ENCODE data around the gene TMEM164. TPM values are rescaled to one million over a fixed set of nuclear protein-coding genes. Genes with fewer than 3 reads are reported as not detected.

TMEM164 gene
- total RNA-seq, 6 experiments from 2014 or later, result 1.3 to 7.9 (median 2.8) TPM

GRCh38 chrX:110053453-110053852 lies 50.5 kb downstream of the TMEM164 start:
- Histone ChIP-seq H3K4me1 (no peaks in the 10 kb centered on the region), H3K36me3 (no peaks in the 10 kb centered on the region), H3K27ac (no peak overlapping the region), H3K9me3 (no peaks in the 10 kb centered on the region), H3K4me3 (no peak overlapping the region), H3K27me3 (no peaks in the 10 kb centered on the region)
- intact Hi-C loops (cut with DNase I), result no loop called here
- 40% methylated on average over 1 of the region's 1 CpG for WGBS (ENCODE audit: insufficient coverage, low coverage, low lambda C conversion rate, missing lambda C conversion rate)
- no peak for TF ChIP-seq CTCF (IDR thresholded peaks at IDR 0.05)
- TF ChIP-seq POLR2A (IDR thresholded peaks at IDR 0.05), result no peak
- no peak for DNase-seq
- no peak for ATAC-seq

- H3K27me3 ChIP-seq, result no peaks in the 10 kb centered on the region
- TF ChIP-seq CTCF (IDR thresholded peaks at IDR 0.05), result no peak
- no peak for TF ChIP-seq POLR2A (IDR thresholded peaks at IDR 0.05)
- intact Hi-C loops (cut with DNase I), result no loop called here
- ATAC-seq, result no peak
- WGBS (ENCODE audit: insufficient coverage, low coverage, low lambda C conversion rate, missing lambda C conversion rate), result 72% methylated on average over 4 of the region's 4 CpGs
- H3K4me3 ChIP-seq, result no peak overlapping the region
- no peaks in the 10 kb centered on the region for H3K36me3 ChIP-seq
- H3K27ac ChIP-seq, result no peak overlapping the region
- no peaks in the 10 kb centered on the region for H3K9me3 ChIP-seq
- H3K4me1 ChIP-seq, result no peaks in the 10 kb centered on the region
- no peak for DNase-seq
These were observed 52.7 kb downstream of the TMEM164 start for GRCh38 chrX:110055616-110056015.

- Histone ChIP-seq H3K9me3 (no peaks in the 10 kb centered on the region), H3K4me1 (no peaks in the 10 kb centered on the region), H3K4me3 (no peak overlapping the region), H3K27me3 (no peaks in the 10 kb centered on the region), H3K36me3 (no peaks in the 10 kb centered on the region), H3K27ac (no peak overlapping the region)
- ATAC-seq (no peak), DNase-seq (no peak)
- TF ChIP-seq POLR2A (IDR thresholded peaks at IDR 0.05) (no peak), CTCF (IDR thresholded peaks at IDR 0.05) (no peak)
- intact Hi-C loops (cut with DNase I), result no loop called here
- 100% methylated on average over 1 of the region's 1 CpG for WGBS (ENCODE audit: insufficient coverage, low coverage, low lambda C conversion rate, missing lambda C conversion rate)
These were observed 53.5 kb downstream of the TMEM164 start for GRCh38 chrX:110056419-110056818.

GRCh38 chrX:110059410-110059809 lies 56.5 kb downstream of the TMEM164 start:
- Histone ChIP-seq H3K4me3 (no peak overlapping the region), H3K27me3 (no peaks in the 10 kb centered on the region), H3K27ac (no peak overlapping the region), H3K4me1 (no peaks in the 10 kb centered on the region), H3K36me3 (no peaks in the 10 kb centered on the region), H3K9me3 (no peaks in the 10 kb centered on the region)
- intact Hi-C loops (cut with DNase I), result no loop called here
- no peak for ATAC-seq
- DNase-seq, result no peak
- TF ChIP-seq CTCF (IDR thresholded peaks at IDR 0.05) (no peak), POLR2A (IDR thresholded peaks at IDR 0.05) (no peak)
- WGBS (ENCODE audit: insufficient coverage, low coverage, low lambda C conversion rate, missing lambda C conversion rate), result 50% methylated on average over 3 of the region's 3 CpGs

- TF ChIP-seq POLR2A (IDR thresholded peaks at IDR 0.05), result no peak
- no peak for TF ChIP-seq CTCF (IDR thresholded peaks at IDR 0.05)
- no peaks in the 10 kb centered on the region for H3K36me3 ChIP-seq
- no peak overlapping the region for H3K4me3 ChIP-seq
- no peaks in the 10 kb centered on the region for H3K9me3 ChIP-seq
- intact Hi-C loops (cut with DNase I), result no loop called here
- H3K27me3 ChIP-seq, result no peaks in the 10 kb centered on the region
- H3K4me1 ChIP-seq, result no peaks in the 10 kb centered on the region
- ATAC-seq (no peak), DNase-seq (no peak)
- H3K27ac ChIP-seq, result no peak overlapping the region
These were observed 57.4 kb downstream of the TMEM164 start for GRCh38 chrX:110060317-110060716.

All from right lobe of liver (tissue), 6 donors.